ENCODE results near the gene FOXJ2.

DNA sequence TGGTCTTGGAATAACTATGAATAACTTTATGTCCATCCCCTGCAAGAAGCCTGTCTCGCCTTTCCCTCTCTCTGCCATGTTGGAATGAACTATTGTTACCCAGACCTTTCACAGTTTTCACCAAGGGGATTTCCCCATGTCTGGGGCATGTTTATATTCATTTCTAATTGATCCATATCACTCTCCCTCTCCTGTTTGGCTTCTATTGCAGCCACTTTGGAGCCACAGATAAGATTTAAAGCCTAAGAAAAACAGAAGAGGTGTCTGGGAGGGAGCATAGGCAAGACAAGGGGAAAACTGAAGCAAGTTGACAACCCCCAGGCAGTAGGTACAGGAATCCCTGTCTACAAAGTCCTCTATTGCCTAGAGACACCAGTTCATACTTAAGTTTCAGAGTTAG lies 41.0 kb upstream of the FOXJ2 start:
- TF ChIP-seq, protein P1, sequence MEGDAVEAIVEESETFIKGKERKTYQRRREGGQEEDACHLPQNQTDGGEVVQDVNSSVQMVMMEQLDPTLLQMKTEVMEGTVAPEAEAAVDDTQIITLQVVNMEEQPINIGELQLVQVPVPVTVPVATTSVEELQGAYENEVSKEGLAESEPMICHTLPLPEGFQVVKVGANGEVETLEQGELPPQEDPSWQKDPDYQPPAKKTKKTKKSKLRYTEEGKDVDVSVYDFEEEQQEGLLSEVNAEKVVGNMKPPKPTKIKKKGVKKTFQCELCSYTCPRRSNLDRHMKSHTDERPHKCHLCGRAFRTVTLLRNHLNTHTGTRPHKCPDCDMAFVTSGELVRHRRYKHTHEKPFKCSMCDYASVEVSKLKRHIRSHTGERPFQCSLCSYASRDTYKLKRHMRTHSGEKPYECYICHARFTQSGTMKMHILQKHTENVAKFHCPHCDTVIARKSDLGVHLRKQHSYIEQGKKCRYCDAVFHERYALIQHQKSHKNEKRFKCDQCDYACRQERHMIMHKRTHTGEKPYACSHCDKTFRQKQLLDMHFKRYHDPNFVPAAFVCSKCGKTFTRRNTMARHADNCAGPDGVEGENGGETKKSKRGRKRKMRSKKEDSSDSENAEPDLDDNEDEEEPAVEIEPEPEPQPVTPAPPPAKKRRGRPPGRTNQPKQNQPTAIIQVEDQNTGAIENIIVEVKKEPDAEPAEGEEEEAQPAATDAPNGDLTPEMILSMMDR (conservative IDR thresholded peaks at IDR 0.05 in 1 of 2, IDR thresholded peaks at IDR 0.05 in 1 of 2; ENCODE audit: low read depth in 1 of 2, low read length in 2 of 2): no peak
- TF ChIP-seq EZH2 (IDR thresholded peaks at IDR 0.05; ENCODE audit: low read length, missing control alignments): no peak

Measured in fibroblast of lung (primary cell).